ENCODE results near the gene CBX3. TPM values are rescaled to one million over a fixed set of nuclear protein-coding genes. Genes with fewer than 3 reads are reported as not detected.

CBX3 gene
- total and polyA plus RNA-seq, 2 of the 13 experiments (the other 11 are each of a cell fraction or from before 2014, with no cell fraction given) = 53.9 to 249 TPM

GRCh38 chr7:26233902-26234511 is 32.5 kb downstream of the CBX3 start:
- intact Hi-C loops (cut with micrococcal nuclease; ENCODE audit: unreplicated experiment) (no loop called here), in situ Hi-C loops (cut with HindIII; ENCODE audit: extremely low pct_ligation_motif_present, low pct_unique_long_range_greater_than_20kb) (no loop called here)
- TF ChIP-seq, protein P1, sequence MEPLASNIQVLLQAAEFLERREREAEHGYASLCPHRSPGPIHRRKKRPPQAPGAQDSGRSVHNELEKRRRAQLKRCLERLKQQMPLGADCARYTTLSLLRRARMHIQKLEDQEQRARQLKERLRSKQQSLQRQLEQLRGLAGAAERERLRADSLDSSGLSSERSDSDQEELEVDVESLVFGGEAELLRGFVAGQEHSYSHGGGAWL (CRISPR knock-in tag; IDR thresholded peaks at IDR 0.05) = no peak
- TF ChIP-seq PITX1 (CRISPR knock-in tag; IDR thresholded peaks at IDR 0.05) (no peak), GFI1 (CRISPR knock-in tag; IDR thresholded peaks at IDR 0.05; ENCODE audit: borderline replicate concordance) (no peak), ESRRA (CRISPR knock-in tag; IDR thresholded peaks at IDR 0.05; ENCODE audit: low read depth) (no peak), ZNF816 (CRISPR knock-in tag; IDR thresholded peaks at IDR 0.05; ENCODE audit: borderline replicate concordance) (no peak), SNAI1 (CRISPR knock-in tag; IDR thresholded peaks at IDR 0.05; ENCODE audit: borderline replicate concordance) (no peak), GATAD1 (CRISPR knock-in tag; IDR thresholded peaks at IDR 0.05) (no peak), MAZ (IDR thresholded peaks at IDR 0.05; ENCODE audit: borderline replicate concordance, low read depth, low read length) (no peak), MAZ (CRISPR knock-in tag; IDR thresholded peaks at IDR 0.05; ENCODE audit: low read depth) (no peak), KMT2A (CRISPR knock-in tag; IDR thresholded peaks at IDR 0.05) (no peak), ZNF616 (CRISPR knock-in tag; IDR thresholded peaks at IDR 0.05; ENCODE audit: low read depth) (no peak), YEATS2 (CRISPR knock-in tag; IDR thresholded peaks at IDR 0.05; ENCODE audit: borderline replicate concordance) (no peak), ZSCAN30 (CRISPR knock-in tag; IDR thresholded peaks at IDR 0.05) (no peak), LRRFIP1 (CRISPR knock-in tag; conservative IDR thresholded peaks at IDR 0.05) (no peak), CSRNP1 (CRISPR knock-in tag; IDR thresholded peaks at IDR 0.05) (no peak)
- TF ChIP-seq, protein P2, sequence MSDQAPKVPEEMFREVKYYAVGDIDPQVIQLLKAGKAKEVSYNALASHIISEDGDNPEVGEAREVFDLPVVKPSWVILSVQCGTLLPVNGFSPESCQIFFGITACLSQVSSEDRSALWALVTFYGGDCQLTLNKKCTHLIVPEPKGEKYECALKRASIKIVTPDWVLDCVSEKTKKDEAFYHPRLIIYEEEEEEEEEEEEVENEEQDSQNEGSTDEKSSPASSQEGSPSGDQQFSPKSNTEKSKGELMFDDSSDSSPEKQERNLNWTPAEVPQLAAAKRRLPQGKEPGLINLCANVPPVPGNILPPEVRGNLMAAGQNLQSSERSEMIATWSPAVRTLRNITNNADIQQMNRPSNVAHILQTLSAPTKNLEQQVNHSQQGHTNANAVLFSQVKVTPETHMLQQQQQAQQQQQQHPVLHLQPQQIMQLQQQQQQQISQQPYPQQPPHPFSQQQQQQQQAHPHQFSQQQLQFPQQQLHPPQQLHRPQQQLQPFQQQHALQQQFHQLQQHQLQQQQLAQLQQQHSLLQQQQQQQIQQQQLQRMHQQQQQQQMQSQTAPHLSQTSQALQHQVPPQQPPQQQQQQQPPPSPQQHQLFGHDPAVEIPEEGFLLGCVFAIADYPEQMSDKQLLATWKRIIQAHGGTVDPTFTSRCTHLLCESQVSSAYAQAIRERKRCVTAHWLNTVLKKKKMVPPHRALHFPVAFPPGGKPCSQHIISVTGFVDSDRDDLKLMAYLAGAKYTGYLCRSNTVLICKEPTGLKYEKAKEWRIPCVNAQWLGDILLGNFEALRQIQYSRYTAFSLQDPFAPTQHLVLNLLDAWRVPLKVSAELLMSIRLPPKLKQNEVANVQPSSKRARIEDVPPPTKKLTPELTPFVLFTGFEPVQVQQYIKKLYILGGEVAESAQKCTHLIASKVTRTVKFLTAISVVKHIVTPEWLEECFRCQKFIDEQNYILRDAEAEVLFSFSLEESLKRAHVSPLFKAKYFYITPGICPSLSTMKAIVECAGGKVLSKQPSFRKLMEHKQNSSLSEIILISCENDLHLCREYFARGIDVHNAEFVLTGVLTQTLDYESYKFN (CRISPR knock-in tag; conservative IDR thresholded peaks at IDR 0.05) = no peak
- Histone ChIP-seq H3K9me3 (ENCODE audit: low read length) (no peaks in the 10 kb centered on the region), H2AFZ (ENCODE audit: low read length) (no peak overlapping the region), H3K4me1 (ENCODE audit: insufficient read depth, low read length) (no peaks in the 10 kb centered on the region), H3K9ac (ENCODE audit: insufficient read depth, low read depth, low read length) (no peak overlapping the region), H3K27ac (ENCODE audit: extremely low read length, insufficient read depth, low read length) (no peak overlapping the region), H3K4me3 (replicated peaks in 1 of 3; ENCODE audit: insufficient read depth in 1 of 3, low read depth in 2 of 3, low read length in 3 of 3) (no peak overlapping the region), H3K4me2 (ENCODE audit: low read depth, low read length) (no peak overlapping the region), H3K27me3 (ENCODE audit: control insufficient read depth in 1 of 2, insufficient read depth in 2 of 2, low read length in 2 of 2) (0 out of 5 replicates have a peak, but pooled peaks cover 0 to 3% of the 10 kb centered on the region in 2 experiments), H4K20me1 (ENCODE audit: insufficient read depth, low read length) (no peaks in the 10 kb centered on the region), H3K36me3 (replicated peaks in 1 of 2; ENCODE audit: control insufficient read depth in 1 of 2, insufficient read depth in 2 of 2, low read length in 2 of 2) (no peaks in the 10 kb centered on the region), H3K79me2 (ENCODE audit: insufficient read depth, low read length) (no peaks in the 10 kb centered on the region)
- no peak for DNase-seq (ENCODE audit: low spot score)
- no TSS peak for BruUV-seq (replicated peaks)
- FAIRE-seq = no peak
- ChIA-PET POLR2A (no interaction called here), CTCF (ENCODE audit: low intra/inter-chr PET ratio, low total read pairs) (no interaction called here)
- WGBS (ENCODE audit: low lambda C conversion rate) = 11% methylated on average over 5 of the region's 5 CpGs
- no peak for ATAC-seq

Measured in HepG2 (cell line).